DLD1 (cell line): ENCODE results near the gene CTBP2.
"Not testable (repeated sequence)": the region's sequence is repeated elsewhere in the genome, so short reads cannot be mapped to it uniquely, and the experiment has no call there.

Experiments used
- in situ Hi-C: cut with HindIII; loops from 2 replicates; pipeline ENCODE4 v1.10.0; 2017; ENCODE audit warnings: low sequenced_read_pairs

The CTBP2 gene

DNA sequence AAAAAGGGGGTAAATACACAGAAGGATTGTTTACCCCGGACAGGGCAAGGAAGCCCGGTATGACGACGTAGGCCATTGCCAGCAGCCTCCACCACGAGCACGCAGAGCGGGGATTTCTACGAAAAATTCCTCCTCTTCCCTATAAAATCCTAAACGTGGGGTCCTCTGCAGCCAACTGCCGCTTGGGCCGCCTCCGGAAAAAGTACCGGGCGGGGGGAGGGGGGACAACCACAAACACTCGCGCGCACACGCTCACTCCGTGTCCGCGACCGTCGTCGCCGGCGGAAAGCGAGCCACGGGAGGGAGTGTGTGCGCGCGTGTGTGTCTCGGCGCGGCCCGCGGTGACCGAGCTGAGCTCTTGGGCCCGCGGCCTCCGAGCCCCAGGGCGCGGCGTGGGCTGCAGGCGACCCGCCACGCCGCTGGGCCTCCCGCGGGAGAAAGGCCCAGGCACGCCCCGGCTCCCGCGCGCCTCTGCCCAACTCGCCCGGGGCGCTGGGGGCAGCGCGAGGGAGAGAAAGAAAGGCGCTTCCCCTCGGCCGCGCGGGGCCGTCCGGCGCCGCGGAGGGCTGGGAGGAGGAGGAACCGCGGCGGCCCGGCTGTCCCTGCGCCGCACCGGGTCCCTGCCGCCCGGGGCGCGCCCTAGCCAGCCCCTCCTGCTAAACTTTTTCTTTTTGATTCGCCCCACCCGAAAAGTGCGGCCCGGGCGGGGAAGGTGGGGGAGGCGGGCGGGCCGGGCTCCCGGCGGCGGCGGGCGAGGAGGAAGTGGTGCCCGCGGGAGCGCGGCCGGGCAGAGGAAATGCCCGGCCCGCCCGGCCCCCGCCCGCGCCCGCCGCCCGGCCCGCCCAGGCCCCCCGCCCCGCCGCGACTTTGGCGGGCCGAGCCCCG is 1.5 kb downstream of the CTBP2 start:
- in situ Hi-C loops = no loop called here

DNA sequence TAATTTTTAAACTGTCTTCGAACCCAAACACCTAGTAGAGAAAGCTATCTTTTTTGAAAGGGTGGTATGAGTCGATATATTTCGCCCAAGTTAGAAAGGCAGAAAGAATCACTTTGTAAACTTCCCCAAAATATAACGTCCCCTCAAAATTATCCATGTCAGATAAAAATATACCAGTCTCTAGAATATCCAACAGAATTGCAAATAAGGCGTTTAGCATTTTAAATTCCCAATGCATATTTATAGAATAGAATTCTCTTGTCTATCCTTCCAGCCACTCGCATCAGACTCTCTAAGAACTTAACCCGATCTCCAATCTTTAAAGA is 2.1 kb downstream of the CTBP2 start:
- in situ Hi-C loops = no loop called here

GRCh38 chr10:125157505-125157904 is 2.9 kb downstream of the CTBP2 start:
- in situ Hi-C loops = no loop called here

- in situ Hi-C loops = no loop called here
These were observed 3.5 kb downstream of the CTBP2 start for GRCh38 chr10:125156739-125157480.

DNA sequence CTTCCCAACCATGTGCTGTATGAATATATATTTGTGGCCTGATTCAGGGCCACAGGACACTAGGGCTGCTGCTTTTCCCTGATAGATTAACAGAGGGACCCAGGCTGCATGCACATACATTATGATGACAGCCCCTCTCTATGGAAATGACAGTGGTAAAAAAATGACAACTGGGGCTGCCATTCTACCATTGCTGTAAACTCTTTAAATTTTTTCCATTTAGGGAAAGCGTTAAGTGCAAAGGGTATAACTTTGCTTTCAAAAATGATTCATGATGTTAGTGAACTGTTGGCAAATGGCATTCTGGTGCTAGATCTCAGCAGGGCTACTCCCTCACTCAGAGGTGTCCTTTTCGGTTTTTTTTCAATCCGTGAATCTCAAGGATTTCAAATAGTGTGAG is 4.2 kb downstream of the CTBP2 start:
- in situ Hi-C loops = no loop called here

DNA sequence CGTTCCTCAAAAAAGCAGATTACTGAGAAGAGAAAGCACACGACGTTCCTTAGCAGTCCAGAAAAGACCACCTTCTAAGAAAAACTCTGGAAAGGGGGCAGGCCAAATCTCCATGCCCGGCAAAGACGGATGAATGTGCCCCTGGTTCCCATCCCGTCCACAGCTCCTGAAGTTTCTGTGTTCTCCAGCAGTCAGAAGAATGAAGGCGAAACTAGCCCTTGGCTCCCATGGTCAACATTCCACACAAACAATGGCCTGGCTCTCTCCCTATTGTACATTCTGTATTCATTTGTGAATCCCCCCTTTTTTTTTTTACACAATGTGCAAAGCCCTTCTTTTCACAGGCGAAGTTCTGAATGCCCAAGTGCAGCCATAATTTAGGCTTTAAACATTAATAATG is 5.3 kb downstream of the CTBP2 start:
- in situ Hi-C loops = no loop called here

- in situ Hi-C loops = no loop called here
These were observed 5.8 kb downstream of the CTBP2 start for GRCh38 chr10:125154529-125154928.

GRCh38 chr10:125153703-125154490 is 6.5 kb downstream of the CTBP2 start:
- in situ Hi-C loops = no loop called here

GRCh38 chr10:125152450-125153368 is 7.7 kb downstream of the CTBP2 start:
- in situ Hi-C loops = no loop called here

DNA sequence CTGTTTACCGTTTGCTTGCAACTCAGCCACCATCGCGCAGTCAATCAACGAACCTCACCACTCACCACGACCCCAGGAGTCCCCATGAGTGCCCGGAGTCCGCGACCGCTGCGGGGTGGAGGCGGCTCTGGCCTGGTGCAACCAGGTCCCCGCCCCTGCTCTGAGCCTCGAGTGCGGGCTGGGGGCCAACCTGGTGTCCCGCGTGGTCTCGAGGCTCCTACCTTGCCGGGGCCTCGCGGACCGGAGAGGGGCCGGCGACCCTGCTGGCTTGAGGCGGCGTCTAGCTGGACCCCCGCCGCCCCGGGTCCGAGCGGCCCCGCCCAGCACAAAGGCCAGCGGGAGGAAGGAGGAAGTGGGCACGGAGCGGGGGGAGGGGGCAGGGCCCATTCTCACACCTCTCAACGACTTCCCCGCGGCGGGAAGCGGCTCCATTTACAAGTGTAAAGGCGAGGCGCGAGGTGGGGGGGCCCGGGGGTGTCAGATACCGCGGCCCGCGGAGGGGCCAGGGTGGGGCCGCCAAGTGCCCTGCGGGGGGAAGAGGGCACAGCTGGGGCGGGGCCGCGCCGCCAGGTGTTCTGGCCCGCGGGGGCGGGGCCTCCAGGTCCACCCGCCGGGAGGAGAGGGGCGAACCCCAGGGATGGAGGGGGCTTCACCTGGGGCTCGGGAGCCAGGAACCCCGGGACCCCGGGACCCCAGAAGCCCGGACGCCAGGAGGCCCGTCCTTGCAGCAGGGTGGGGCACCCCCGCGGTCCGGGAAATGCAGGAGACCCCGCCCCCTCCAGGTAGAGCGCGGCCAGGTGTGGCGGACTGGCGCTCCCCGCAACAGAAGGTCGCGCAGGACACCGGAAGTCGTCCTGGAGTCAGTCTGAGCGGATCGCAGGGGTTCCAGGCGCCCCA is 8.6 kb downstream of the CTBP2 start:
- in situ Hi-C loops = no loop called here

DNA sequence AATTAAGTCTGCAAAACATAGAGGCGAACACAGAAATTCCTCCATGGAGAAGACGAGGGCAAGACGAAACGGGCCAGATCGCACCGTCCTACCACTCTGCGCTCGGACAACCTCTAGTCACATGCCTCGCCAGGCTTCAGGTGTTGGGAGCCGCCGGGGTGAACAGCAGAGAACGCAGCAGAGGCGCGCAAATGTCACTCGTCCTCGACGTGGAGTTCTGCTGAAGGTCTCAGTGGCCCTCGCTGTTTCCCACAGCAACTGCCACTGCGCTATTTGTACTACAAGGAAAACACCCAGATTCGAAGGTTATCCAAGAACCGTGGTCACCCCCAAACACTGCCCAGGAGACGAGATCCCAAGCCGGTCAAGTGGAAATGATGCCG is 9.2 kb downstream of the CTBP2 start:
- in situ Hi-C loops = no loop called here

DNA sequence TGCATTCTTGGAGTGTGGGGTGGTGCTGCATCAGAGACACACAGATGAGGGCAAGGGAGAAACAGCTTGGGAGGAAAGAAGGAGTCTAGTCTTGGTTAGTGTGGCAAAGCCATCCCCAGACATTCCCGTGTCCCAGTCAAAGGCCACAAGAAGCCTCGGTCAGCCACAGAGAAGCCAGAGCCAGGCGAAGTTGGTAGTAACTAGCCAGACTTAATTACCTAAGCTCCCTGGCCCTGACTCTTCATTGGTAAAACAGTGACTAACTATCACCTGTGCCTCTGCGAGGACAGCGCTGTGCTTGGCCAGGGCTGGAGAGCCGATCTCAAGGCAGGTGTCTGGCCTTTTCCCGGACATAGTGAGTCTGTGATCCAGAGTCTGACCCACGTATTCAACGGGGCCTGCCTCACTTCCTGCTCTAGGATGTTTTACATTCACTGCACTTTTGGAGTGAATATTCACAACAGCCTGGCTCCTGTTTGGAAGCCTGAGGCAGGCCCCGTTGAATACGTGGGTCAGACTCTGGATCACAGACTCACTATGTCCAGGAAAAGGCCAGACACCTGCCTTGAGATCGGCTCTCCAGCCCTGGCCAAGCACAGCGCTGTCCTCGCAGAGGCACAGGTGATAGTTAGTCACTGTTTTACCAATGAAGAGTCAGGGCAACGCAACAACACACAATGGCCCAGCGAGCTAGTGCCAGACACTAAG is 9.8 kb downstream of the CTBP2 start:
- in situ Hi-C loops = not testable (repeated sequence)

DNA sequence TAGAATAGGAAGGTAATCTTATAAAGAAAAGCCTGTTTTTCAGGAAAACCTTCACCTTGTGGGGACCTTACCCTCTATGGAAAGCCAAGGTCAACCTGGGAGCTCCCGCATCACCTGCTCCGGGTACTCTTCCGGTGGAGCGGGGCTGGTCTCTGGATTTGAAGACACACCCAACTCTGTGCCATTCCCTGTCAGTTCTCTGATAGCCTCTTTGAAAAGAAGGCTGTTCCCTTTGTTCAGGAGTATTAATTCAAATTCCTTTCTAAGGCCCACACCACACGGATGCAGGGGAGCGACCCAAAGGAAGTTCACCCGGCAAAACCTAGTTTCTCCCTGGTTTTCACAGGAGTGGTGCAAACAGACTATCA is 10.7 kb downstream of the CTBP2 start:
- in situ Hi-C loops = no loop called here

GRCh38 chr10:125149036-125149679 is 11.2 kb downstream of the CTBP2 start:
- in situ Hi-C loops = no loop called here

DNA sequence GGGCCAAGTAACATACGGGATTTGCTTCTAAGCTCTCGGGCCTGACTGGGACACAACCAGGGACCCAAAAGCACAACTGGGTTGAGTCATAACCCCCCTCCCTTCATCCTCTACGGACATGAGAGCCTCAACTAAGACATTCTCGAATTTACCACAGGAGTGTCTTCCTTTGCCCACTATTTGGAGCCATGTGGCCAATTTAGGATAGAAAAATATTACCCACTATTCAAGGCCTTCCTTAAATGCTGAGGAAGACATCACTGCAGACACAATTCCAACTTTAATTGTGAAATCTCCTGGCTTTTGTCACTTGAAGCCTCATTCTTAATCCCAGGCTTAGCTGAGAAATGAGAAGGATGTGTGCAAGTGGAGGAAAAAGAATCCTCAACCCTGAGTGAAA is 11.8 kb downstream of the CTBP2 start:
- in situ Hi-C loops = no loop called here

GRCh38 chr10:125147971-125148439 is 12.4 kb downstream of the CTBP2 start:
- in situ Hi-C loops = no loop called here

DNA sequence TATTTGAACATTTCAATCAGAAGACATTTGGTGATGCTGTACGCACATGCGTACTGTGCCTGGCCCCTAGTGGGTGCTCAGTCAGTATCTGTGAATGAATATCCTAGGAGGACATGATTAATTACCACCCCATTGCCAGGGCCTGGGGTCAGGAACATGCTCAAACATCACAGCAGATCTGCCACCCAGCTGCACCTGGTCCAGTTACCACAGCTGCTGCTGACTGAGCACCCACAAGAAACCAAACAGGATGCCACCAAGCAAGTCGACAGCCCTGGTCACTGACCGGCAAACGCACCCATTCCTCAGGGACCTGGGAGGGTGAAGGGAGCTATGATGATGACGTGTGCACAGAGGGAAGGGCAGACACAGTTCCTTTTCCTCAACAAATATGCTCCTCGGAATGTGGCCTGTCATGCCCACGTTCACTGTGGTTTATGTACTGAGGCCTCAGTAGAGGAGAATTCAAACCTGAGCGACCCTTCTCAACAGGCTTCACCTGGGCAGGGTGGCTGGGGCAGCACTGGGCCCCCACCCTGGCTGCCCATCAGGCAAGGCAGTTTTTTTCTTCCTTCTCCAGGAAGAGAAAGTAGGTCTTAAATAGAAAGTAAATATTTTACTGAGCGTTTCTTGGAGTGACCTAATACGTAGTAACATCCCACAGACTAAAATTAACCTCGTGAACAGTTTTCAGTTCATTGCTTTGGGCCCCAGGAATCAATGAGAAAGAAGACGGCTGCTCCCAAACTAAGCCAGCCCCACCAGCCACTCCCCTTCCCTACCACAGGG is 13.4 kb downstream of the CTBP2 start:
- in situ Hi-C loops = no loop called here

GRCh38 chr10:125145636-125146035 is 14.7 kb downstream of the CTBP2 start:
- in situ Hi-C loops = no loop called here
